ENCODE results near the gene GRK7. TPM values are rescaled to one million over a fixed set of nuclear protein-coding genes. Genes with fewer than 3 reads are reported as not detected.

The GRK7 gene
- total and polyA plus RNA-seq, 2 of the 13 experiments (the other 11 are each of a cell fraction or from before 2014, with no cell fraction given) = not detected

- TF ChIP-seq TFDP1 (CRISPR knock-in tag; IDR thresholded peaks at IDR 0.05; ENCODE audit: borderline replicate concordance) = peak; percentile 46; the same call in 1 of the 2 replicates
- TF ChIP-seq HIVEP1 (CRISPR knock-in tag; IDR thresholded peaks at IDR 0.05) = peak; percentile 58; the same call in 1 of the 2 replicates
- no peak for TF ChIP-seq ZNF552 (CRISPR knock-in tag; IDR thresholded peaks at IDR 0.05; ENCODE audit: borderline replicate concordance)
- no peak for TF ChIP-seq STAT6 (CRISPR knock-in tag; IDR thresholded peaks at IDR 0.05; ENCODE audit: borderline replicate concordance)
- TF ChIP-seq KLF15 (CRISPR knock-in tag; IDR thresholded peaks at IDR 0.05; ENCODE audit: borderline replicate concordance) = 0 out of 2 replicates have a peak, but pooled peaks have one; percentile 15
- TF ChIP-seq TOE1 (CRISPR knock-in tag; IDR thresholded peaks at IDR 0.05) = no peak; the same call in 1 of the 2 replicates
- TF ChIP-seq ZKSCAN8 (CRISPR knock-in tag; IDR thresholded peaks at IDR 0.05; ENCODE audit: borderline replicate concordance) = no peak; the same call in 1 of the 2 replicates
- TF ChIP-seq ATF4 (CRISPR knock-in tag; IDR thresholded peaks at IDR 0.05) = no peak
- TF ChIP-seq ZNF792 (CRISPR knock-in tag; IDR thresholded peaks at IDR 0.05) = peak; percentile 81
- peak; percentile 83; the same call in 1 of the 2 replicates for TF ChIP-seq MEIS2 (CRISPR knock-in tag; IDR thresholded peaks at IDR 0.05)
- TF ChIP-seq ZNF275 (CRISPR knock-in tag; IDR thresholded peaks at IDR 0.05; ENCODE audit: borderline replicate concordance) = peak; percentile 38; the same call in 1 of the 2 replicates
- TF ChIP-seq HMG20A (CRISPR knock-in tag; IDR thresholded peaks at IDR 0.05; ENCODE audit: borderline replicate concordance) = no peak
- peak; percentile 69 for TF ChIP-seq SNAI1 (CRISPR knock-in tag; IDR thresholded peaks at IDR 0.05; ENCODE audit: borderline replicate concordance)
- TF ChIP-seq EED (CRISPR knock-in tag; IDR thresholded peaks at IDR 0.05) = 0 out of 2 replicates have a peak, but pooled peaks have one; percentile 70
- peak; percentile 93 for TF ChIP-seq ZNF543 (CRISPR knock-in tag; IDR thresholded peaks at IDR 0.05)
- no peak for TF ChIP-seq ISX (CRISPR knock-in tag; conservative IDR thresholded peaks at IDR 0.05)
- no peak for TF ChIP-seq ZNF496 (CRISPR knock-in tag; IDR thresholded peaks at IDR 0.05; ENCODE audit: insufficient replicate concordance)
- 0 out of 2 replicates have a peak, but pooled peaks have one; percentile 60 for TF ChIP-seq NFATC3 (CRISPR knock-in tag; IDR thresholded peaks at IDR 0.05)
- TF ChIP-seq MYC (CRISPR knock-in tag; IDR thresholded peaks at IDR 0.05; ENCODE audit: borderline replicate concordance) = peak; percentile 87
- TF ChIP-seq STAG1 (CRISPR knock-in tag; IDR thresholded peaks at IDR 0.05) = peak; percentile 70
- TF ChIP-seq GZF1 (CRISPR knock-in tag; IDR thresholded peaks at IDR 0.05) = no peak
- TF ChIP-seq YY1 (IDR thresholded peaks at IDR 0.05; ENCODE audit: insufficient read depth, insufficient replicate concordance, low read depth, low read length) = peak; percentile 93
- TF ChIP-seq MTA1 (CRISPR knock-in tag; IDR thresholded peaks at IDR 0.05; ENCODE audit: borderline replicate concordance) = 0 out of 2 replicates have a peak, but pooled peaks have one; percentile 46
These were observed 25.0 kb upstream of the GRK7 start, which contains the start of gene RNF7 (continued) for GRCh38 chr3:141738022-141738890.
